ENCODE data around the gene TSPEAR. TPM values are rescaled to one million over a fixed set of nuclear protein-coding genes. Genes with fewer than 3 reads are reported as not detected.

Gene TSPEAR
- total RNA-seq, 1 donor from 2014 or later: 0.34 TPM

DNA sequence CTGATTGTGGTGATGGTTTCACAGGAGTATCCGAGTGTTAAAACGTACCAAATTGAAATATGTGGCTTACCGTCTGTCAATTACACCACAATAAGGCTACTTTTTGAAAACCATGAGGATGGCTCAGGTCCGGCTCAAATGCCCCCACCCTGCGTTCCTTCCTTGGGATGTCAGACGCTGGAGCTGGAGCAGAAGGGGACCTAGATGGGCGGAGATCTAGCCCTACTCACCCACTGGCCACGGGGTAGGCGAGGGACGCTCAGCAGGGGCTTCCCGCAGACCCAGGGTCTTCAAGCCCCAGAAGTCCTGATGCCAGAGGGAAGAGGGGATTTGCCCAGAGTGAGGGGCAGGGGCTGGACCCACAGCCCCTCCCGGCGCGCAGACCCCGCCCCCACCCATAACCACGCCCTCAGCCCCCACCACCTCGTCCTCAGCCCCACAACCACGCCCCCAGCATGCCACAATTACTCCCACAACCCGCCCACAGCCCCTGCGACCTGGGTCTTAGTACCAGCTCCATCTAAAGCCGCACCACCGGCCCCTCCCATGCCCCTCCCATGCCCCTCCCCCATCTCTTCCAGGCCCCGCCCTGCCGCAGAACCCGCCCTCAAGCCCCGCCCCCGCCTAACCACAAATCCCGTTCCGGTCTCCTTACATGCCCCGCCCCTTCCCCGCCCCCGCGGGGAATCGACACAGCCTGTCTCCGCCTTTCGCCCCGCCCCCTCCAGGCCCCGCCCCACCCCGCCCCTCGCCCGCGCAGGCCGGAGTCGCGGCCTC is 256.4 kb downstream of the TSPEAR start, which contains the start of gene LRRC3:
LRRC3 (plus strand) TSS at position 764 of the 777 bp plus-strand sequence. CDS start 1,135 bp downstream, outside the sequence.
- Mint-ChIP-seq H3K4me3 (peak within 1 kb of the TSS; percentile 85), H3K27ac (peak within 1 kb of the TSS; percentile 34), H3K9me3 (no peaks in the 10 kb centered on the region), H3K4me1 (ENCODE audit: unreplicated experiment) (no peaks in the 10 kb centered on the region), H3K27me3 (peaks cover 13% of the 10 kb centered on the region), H3K36me3 (no peaks in the 10 kb centered on the region)
- TF ChIP-seq, protein P1, sequence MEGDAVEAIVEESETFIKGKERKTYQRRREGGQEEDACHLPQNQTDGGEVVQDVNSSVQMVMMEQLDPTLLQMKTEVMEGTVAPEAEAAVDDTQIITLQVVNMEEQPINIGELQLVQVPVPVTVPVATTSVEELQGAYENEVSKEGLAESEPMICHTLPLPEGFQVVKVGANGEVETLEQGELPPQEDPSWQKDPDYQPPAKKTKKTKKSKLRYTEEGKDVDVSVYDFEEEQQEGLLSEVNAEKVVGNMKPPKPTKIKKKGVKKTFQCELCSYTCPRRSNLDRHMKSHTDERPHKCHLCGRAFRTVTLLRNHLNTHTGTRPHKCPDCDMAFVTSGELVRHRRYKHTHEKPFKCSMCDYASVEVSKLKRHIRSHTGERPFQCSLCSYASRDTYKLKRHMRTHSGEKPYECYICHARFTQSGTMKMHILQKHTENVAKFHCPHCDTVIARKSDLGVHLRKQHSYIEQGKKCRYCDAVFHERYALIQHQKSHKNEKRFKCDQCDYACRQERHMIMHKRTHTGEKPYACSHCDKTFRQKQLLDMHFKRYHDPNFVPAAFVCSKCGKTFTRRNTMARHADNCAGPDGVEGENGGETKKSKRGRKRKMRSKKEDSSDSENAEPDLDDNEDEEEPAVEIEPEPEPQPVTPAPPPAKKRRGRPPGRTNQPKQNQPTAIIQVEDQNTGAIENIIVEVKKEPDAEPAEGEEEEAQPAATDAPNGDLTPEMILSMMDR (conservative IDR thresholded peaks at IDR 0.05): no peak
- DNase-seq (ENCODE audit: extremely low spot score, unreplicated experiment): peak; percentile 90

DNA sequence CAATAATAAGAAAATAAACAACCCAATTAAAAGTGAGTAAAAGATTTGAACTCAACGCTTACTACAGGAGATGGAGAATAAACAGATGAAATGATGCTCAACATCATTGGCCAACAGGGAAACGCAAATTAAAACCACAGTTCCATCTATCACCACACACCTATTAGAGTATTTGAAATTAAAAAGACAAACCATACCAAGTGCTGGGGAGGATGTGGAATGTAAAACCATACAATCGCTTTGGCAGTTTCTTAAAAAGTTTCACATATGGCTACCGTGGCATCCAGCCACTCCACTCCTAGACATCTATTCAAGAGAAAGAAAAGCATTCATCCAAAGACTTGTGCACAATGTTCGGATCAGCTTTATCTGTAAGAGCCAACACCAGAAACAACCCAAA is 257.3 kb downstream of the TSPEAR start:
- Mint-ChIP-seq H3K27ac (peak overlapping the region; percentile 34), H3K4me3 (peak overlapping the region; percentile 82), H3K4me1 (ENCODE audit: unreplicated experiment) (peaks cover 3% of the 10 kb centered on the region), H3K9me3 (no peaks in the 10 kb centered on the region), H3K27me3 (peaks cover 16% of the 10 kb centered on the region), H3K36me3 (no peaks in the 10 kb centered on the region)
- DNase-seq (ENCODE audit: extremely low spot score, unreplicated experiment): no peak
- TF ChIP-seq, protein P1 (conservative IDR thresholded peaks at IDR 0.05): no peak

DNA sequence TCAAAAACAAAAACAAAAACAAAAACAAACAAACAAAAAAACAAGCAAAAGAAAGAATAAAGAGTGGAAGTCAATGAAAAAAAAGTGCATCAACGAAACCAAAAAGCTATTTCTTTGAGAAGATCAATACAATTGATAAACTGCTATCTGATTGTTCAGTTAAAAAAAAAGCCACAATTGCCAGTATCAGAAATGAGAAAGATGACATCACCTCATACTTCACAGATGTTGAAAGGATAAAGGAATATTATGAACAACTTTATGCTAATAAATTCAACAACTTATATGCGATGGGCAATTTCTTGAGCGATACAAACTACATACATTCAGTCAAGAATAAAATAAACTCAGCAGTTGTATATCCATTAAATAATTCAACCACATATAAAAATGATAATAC is 258.3 kb downstream of the TSPEAR start:
- Mint-ChIP-seq H3K36me3 (no peaks in the 10 kb centered on the region), H3K27ac (no peak overlapping the region), H3K27me3 (peaks cover 18% of the 10 kb centered on the region), H3K4me3 (no peak overlapping the region), H3K9me3 (no peaks in the 10 kb centered on the region), H3K4me1 (ENCODE audit: unreplicated experiment) (peaks cover 6% of the 10 kb centered on the region)
- no peak for DNase-seq (ENCODE audit: extremely low spot score, unreplicated experiment)
- TF ChIP-seq, protein P1 (conservative IDR thresholded peaks at IDR 0.05): no peak

DNA sequence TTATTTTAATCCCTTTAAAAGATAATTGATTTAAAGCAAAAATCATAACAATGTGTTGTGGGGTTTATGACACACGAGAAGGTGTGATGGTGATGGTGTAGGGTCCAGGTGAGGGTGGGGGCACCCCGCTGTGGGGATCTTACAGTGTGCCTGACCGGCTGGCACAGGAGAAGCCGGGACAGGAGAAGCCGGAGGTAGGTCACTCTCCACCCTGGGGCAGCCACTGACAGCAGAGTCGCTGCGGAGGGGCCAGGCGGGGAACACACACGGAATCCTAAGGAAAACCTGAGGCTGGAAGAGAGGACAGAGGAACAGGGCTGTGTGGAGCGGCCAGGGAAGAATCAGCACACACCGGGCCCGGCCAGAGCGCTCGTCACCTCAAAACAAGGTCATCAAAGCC is 260.4 kb downstream of the TSPEAR start:
- Mint-ChIP-seq H3K4me3 (no peak overlapping the region), H3K27me3 (peaks cover 18% of the 10 kb centered on the region), H3K36me3 (no peaks in the 10 kb centered on the region), H3K9me3 (no peaks in the 10 kb centered on the region), H3K4me1 (ENCODE audit: unreplicated experiment) (peaks cover 6% of the 10 kb centered on the region), H3K27ac (no peak overlapping the region)
- no peak for DNase-seq (ENCODE audit: extremely low spot score, unreplicated experiment)
- TF ChIP-seq, protein P1 (conservative IDR thresholded peaks at IDR 0.05): no peak

DNA sequence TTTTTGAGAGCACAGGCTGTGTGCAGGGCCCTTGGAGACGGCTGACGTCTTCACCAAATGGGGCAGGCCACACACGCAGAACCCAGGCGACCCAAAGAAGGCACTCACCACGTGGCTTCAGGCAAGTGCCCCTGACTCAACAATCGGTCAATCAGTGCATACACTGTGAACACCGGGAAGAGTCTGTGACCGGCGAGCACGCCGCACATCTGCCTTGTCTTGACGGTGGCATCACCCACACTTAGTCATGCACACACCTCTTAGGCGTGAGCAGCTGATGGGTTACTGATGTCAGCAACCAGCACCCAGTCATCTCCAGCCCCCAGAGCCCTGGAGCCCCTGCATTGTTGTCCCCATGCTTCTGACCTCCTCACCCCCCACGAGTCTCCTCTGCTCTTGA is 261.0 kb downstream of the TSPEAR start:
- no peaks in the 10 kb centered on the region for H3K9me3 Mint-ChIP-seq
- H3K4me3 Mint-ChIP-seq: no peak overlapping the region
- H3K27me3 Mint-ChIP-seq: peaks cover 18% of the 10 kb centered on the region
- DNase-seq (ENCODE audit: extremely low spot score, unreplicated experiment): no peak
- H3K4me1 Mint-ChIP-seq (ENCODE audit: unreplicated experiment): peaks cover 6% of the 10 kb centered on the region
- H3K27ac Mint-ChIP-seq: no peak overlapping the region
- TF ChIP-seq, protein P1 (conservative IDR thresholded peaks at IDR 0.05): no peak
- H3K36me3 Mint-ChIP-seq: no peaks in the 10 kb centered on the region

Data from type B pancreatic cell (in vitro differentiated cells).